Measurements from ENCODE around the gene MAPT.
"Not testable (repeated sequence)": the region's sequence is repeated elsewhere in the genome, so short reads cannot be mapped to it uniquely, and the experiment has no call there.

The MAPT gene

DNA sequence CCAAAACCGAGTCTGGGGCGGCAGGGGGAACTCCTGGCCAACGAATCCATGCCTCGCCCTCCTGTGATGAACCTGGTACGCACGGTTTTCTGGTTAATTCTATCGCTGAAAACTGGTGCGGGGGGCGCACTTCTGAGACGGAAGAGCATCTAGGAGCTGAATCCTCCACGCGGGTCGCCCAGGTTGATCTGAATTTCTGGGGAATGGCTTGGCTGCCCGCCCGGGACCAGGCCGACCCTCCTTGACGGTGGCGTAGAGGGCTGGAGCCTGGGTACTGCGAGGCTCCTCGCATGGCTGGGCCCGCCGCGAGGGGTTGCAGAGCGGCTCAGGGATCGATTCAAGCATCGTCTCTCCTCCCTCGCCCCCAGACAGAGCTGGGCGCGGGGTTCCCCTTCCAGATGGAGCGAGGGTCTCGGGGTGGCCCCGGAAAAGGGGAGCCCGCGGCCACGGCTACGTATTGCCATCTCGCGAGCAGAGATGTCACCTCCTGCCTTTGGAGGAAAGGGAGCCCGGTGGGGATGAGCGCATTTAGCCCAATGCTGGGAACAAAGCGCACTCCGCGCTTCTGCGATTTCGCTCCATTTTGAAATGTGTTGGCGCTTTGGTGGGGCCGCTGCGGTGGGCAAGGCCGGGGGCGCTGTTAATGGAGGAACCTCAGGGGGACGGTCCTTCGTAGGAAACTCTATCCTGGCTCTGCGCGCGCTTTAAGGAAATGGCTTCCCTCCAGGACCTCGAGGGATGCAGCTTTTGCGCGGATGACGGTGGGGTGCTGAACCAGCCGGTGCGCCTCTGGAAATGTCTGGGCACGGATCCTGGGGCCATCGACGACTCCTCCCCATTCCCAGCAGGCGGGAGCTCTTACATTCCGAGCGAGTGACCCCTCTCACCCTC lies 2.7 kb downstream of the MAPT start:
- no peak for DNase-seq (ENCODE audit: low read depth in 2 of 2, low spot score in 1 of 2)

DNA sequence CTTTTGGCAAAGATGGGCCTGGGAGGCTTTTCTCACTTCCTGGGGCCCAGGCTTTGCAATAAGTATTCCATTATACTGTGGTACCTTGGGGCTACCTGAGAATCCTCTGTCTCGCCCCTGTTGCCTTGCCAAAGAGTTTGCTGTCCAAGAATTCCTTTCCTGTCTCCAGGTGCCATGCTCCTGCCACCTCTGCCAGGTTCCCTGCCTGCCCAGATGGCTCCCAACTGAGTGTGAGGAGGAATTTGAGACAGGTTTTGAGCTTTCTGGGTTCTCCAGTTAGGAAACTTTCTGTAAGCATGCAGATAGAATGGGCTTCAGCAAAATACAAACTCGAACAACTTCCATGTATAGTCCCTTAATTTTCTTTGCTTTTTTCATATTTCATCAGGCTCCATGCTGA lies 5.8 kb downstream of the MAPT start:
- DNase-seq (ENCODE audit: low read depth in 2 of 2, low spot score in 1 of 2): no peak

DNA sequence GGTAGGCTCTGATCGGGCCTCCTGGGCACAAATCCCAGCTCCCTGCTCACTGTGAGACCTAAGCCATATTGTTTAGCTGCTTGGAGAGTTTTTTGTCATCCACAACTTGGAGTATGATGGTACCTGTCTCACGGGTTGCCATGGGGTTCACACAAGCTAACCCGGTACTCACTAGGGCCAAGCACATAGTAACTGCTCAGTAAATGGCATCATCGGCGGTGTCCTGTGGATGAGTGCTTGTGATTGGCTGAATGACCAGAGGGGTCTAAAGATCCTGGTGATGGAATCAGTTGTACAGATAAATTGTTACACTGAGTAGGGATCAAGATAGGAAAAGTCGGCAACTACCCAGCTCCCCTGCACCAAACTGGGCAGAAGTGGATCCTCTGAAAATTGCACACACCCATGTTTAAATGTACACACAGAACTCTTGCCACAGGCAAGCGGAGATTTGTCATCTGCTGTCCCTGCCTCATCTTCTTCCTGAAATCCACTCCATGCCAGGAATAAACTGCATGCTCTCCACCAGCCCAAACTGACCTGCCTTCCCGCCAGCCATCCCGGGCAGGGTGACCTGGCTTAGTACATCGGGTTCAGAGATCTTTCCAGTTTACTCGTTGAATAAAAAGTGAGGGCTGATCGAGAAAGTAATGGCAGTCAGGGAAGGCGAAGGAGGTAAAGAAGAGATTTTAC lies 6.5 kb downstream of the MAPT start:
- no peak for DNase-seq (ENCODE audit: low read depth in 2 of 2, low spot score in 1 of 2)

DNA sequence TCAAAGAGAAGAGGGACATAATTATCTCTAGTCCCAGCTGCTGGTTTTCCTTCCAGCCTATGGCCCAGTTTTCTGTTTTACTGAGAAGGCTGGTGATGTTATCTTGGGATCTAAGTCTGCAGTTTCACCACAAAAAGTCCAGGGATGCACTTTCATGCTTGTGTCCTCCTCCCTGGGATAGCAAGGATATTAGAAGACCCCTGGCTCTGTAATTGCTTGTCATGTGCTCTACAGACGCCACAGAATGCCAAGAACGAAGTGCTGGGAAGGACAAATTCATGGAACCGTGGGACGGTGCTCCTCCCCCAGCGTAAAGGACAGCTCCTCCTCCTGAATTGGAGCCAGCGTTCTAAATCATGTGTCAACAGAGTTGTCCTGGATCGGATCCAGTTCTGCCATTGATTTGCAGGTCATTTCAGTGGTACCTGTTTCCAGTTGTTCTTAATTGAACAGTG lies 8.6 kb downstream of the MAPT start:
- no peak for DNase-seq (ENCODE audit: low read depth in 2 of 2, low spot score in 1 of 2)

DNA sequence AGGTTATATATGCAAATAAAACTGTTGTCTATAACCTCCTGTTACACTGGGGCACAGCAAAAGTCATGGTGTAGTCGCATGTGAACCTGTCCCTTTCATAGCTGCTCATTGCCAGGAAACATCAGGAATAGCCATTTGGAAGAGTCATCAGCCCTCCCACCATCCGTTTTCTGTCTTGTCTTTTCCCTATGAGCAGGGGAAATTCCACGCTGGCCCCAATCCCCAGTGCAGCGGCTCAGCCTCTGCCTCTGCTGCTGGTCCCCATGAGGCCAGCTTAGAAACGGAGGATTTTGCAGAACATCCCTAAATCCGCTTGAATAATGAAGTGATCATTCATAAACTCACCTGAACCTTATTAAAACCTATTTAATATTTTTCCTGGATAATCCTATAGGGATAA lies 10.5 kb downstream of the MAPT start:
- no peak for DNase-seq (ENCODE audit: low read depth in 2 of 2, low spot score in 1 of 2)

DNA sequence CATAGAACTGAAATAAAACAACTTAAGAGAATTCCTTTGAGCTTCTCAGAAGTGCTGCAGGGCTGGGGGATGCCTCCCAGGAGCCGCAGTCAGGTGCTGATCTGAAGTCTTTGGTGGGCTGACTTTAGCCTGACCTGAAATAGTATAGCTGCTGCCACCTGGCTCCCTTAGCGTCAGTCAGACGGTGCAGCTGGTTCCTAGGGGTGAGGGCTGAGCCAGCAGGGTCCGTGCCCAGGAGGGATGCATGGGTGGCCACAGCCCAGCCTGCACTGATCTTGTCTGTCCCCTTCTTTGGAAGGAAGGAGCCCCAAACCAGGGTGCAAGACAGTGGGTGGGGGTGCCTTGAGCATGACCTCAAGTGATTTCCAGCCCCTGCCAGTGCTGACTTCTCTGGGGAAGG lies 11.5 kb downstream of the MAPT start:
- DNase-seq (ENCODE audit: low read depth in 2 of 2, low spot score in 1 of 2): no peak

DNA sequence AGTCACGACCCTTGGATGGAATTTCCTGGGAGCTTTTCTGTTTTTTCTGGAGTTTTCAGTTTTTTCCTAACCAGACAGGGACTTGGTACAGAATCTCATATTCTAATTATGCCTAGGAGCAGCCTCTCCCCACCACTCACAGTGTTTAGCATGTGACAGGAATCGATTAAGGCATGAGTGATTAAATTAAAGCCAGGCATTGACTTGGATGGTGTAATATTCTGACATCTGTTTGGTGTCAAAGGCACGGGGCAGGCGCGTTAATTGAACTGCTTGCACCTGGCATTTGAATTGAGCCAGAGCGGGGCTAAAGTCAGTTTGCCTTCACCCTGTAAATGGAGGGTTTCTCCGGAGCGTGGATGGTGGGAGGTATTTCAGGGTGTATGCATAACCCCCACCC lies 11.9 kb downstream of the MAPT start:
- DNase-seq (ENCODE audit: low read depth in 2 of 2, low spot score in 1 of 2): no peak

DNA sequence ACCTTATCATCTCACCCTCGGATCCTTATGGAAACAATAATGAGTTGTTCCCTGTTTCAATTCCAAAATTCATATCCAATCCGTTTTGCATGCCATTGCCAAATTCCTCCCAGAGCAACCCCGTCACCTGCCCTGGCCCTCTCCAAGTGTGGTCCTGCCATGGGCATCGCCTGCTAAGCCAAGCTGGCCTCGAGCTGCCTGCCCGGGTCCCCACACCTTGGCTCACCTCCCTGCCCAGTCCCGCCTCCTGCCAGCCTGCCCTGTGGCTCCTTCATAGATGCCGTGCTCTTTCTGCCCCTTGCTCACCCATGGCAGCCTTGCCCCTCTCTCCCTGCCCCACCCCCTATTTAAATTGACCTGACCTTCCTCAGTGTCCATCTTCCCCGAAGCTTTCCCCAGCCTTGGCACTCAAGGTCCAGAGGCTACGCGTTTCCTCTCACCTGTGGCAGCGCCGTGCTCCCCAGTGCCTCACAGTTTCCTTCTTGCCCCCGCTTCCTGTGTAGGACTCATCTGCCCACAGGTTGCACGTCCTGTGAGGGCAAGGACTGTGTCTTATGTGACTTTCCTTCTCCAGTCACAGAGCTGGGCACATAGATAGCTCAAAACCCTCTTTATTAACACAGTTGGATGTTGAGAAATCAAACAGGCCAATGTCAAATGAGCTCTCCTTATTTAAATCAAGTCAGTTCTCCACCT lies 12.7 kb downstream of the MAPT start:
- DNase-seq (ENCODE audit: low read depth in 2 of 2, low spot score in 1 of 2): no peak

DNA sequence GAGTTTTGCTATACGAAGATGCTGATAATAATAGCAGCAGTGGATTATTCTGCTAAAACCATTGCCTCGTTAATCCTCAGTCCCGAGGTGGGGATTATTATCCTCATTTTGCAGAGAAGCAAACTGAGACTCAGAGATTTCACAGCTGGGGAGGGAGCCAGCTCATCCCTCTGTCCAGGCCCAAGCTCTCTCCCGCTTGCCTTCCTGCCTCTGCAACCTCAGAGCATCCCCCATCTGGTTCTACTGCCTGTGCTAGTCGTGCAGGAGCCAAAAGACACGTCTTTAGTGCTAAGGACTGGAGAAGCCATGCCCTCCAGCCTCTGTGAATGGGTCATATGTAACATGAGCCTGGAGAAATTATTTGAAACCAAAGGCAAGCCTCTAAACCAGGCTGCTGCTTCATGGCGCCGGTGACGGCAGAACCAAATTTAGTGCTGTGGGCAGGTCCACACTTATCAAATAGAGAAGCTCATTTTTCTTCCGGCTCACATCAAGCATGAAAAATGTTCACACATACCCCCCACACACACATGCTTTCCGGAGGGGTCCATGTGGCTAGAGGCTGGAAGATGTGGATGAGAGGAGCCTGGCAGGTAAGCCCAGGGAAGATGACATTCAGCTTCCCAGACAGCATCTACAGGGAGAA lies 13.5 kb downstream of the MAPT start:
- no peak for DNase-seq (ENCODE audit: low read depth in 2 of 2, low spot score in 1 of 2)

DNA sequence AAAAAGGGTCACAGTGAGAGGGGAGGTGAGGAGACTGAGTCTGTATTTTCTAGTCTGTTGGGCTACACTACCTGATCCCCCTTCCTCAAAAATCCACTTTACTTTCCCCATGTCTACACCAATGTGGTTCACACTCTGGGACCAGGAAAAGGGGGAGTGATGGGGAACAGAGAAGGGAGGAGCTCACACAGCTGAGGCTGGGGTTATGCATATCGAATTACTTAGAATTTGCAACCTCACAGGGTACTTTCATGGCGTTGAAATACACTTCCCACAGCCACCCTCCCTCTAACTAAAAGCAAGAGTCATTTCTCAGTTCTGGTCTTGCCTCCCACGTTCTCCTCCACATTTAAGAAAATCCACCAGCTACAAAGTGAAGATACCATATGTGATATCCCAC lies 14.1 kb downstream of the MAPT start:
- DNase-seq (ENCODE audit: low read depth in 2 of 2, low spot score in 1 of 2): no peak

DNA sequence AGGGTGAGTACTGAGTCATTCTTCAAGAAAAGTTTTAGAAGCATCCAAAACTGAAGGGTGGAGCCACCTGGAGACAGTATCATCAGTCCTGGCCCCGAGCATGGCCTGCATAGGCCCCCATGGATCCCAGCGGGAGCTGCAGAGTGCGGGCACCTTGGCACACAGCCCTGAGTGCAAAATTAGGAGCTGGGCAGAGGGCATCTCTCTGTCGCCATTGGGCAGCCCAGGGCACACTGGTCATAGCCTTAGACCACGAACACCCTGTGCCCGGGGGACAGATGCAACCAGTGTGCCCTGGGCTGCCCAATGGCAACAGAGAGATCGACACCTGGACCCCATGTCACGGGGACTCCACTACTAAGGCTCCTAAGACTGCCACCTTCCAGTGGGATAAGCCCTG lies 14.6 kb downstream of the MAPT start:
- DNase-seq (ENCODE audit: low read depth in 2 of 2, low spot score in 1 of 2): no peak

DNA sequence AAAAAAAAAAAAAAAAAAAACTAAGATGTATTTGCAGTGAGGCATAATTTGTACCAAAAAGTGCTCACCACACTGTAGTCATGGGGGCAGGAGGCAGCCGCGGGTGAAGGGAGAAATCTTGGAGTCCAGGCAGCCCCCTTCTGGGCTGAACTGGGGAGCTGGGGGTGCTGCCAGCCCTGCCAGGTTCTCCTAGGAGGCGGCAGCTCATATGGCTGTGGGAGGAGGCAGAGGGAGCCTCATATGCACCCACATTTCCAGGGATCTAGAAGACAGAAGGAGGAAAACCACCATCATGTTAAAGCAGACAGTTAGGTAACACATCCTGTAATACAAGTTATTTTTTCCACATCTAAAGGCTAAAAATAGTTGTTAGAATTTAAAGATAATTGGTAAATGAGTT lies 16.3 kb downstream of the MAPT start:
- no peak for DNase-seq (ENCODE audit: low read depth in 2 of 2, low spot score in 1 of 2)

DNA sequence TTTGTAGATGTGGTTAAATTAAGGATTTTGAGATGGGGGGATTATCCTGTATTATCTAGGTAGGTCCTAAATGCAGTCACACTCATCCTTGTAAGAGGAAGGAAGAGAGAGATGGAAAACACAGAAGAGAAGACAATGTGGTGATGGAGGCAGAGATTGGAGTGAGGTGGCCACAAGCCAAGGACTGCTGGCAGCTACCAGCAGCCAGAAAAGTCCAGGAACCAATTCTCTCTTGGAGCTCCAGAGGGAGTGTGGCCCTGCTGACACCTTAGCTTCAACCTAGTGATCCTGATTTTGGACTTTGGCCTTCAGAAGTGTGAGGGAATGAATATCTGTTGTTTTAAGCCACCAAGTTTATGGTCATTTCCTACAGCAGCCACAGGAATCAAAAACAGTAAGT lies 18.0 kb downstream of the MAPT start:
- DNase-seq (ENCODE audit: low read depth in 2 of 2, low spot score in 1 of 2): no peak

DNA sequence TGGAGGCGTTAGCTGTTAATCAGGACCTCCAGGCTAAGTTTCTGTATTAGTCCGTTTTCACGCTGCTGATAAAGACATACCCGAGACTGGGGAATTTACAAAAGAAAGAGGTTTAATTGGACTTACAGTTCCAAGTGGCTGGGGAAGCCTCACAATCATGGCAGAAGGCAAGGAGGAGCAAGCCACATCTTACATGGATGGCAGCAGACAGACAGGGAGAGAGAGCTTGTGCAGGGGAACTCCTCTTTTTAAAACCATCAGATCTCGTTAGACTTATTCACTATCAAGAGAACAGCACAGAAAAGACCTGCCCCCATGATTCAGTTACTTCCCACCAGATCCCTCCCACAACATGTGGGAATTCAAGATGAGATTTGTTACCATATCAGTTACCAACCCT lies 18.7 kb downstream of the MAPT start:
- DNase-seq (ENCODE audit: low read depth in 2 of 2, low spot score in 1 of 2): not testable (repeated sequence)

DNA sequence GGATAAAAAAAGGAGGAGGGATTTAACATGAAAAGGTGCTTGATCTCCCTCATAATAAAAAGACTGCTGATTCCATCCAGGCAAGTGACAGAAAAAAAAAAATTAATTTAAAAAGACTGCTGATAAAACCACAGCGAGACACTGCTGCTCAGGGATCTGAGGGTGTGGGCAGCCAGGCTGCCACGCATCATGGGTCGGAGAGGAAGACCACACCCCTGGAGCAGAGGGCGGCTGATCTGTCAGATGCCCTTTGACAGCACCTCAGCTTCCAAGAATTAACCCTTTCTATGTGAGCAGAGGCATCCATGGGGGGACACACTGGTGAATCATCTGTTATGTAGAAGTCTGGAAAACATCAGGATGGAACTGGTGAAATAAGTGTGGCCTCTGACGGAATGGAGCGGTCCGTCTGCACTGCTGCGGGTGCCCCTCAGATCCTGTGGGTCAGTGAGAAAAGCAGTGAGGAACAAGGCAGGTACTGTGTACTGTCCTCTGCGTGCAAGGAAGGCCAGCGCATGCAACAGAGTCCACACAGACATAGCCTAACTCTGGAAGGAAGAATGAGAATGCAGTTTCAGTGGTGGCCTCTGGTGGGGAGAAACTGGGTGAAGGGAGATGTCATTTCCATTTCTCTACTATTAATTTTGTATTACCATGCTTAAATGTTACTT lies 19.8 kb downstream of the MAPT start:
- no peak for DNase-seq (ENCODE audit: low read depth in 2 of 2, low spot score in 1 of 2)

DNA sequence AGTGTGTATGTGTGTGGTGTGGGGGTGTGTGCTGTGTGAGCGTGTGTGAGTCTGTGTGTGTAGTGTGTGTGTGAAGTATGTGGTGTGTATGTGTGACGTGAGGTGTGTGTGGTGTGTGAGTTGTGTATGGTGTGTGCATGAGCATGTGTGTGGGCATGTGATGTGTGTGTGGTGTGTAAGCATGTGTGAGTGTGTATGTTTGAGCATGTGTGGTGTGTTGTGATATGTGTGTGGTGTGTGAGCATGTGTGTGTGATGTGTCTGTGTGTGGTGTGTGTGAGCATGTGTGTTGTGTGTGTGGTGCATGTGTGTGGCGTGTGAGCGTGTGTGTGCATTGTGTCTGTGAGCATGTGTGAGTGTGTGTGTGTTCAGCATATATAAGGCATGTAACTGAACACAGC lies 20.9 kb downstream of the MAPT start:
- no peak for DNase-seq (ENCODE audit: low read depth in 2 of 2, low spot score in 1 of 2)

DNA sequence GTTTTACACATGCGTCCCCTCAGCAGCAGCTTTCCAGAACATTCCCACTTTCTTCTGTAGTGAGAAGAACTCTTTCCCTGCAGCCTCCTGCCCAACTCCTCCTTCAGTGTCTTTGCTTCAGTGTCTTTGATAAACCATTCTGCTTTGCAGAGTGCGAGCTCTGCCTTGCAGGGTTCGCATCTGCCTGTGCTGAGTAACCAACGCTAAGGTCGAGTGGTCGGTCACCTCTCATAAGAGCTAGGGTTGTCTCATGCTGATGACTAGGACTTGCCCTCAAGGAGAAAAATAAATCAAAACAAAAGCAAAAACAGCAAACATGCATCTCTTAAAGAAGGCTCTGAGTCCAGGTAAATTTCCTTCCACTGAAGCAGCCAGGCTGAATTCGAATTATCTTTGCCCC lies 22.7 kb downstream of the MAPT start:
- no peak for DNase-seq (ENCODE audit: low read depth in 2 of 2, low spot score in 1 of 2)

DNA sequence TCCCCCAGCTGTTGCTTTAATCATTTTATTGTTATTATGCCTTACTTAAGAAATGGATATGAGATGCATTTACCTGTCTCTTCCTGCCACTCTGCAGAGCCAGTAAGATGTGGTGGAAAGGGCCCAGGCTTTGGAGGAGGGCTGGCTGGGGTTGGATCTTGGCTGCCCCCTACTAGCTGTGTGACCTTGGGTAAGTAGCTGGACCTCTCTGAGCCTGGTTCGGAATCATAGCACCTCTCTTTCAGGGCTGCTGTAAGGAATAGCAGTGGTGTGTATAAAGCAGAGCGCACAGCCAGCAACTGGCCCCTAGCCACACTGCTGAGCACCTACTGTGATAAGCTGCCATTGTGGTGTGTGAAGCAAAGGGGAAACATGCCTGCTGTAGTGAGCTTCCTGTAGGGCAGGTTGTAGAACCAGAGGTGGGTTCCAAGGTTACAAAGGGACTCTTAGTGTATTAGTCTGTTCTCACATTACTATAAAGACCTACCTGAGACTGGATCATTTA lies 23.9 kb downstream of the MAPT start:
- no peak for DNase-seq (ENCODE audit: low read depth in 2 of 2, low spot score in 1 of 2)

DNA sequence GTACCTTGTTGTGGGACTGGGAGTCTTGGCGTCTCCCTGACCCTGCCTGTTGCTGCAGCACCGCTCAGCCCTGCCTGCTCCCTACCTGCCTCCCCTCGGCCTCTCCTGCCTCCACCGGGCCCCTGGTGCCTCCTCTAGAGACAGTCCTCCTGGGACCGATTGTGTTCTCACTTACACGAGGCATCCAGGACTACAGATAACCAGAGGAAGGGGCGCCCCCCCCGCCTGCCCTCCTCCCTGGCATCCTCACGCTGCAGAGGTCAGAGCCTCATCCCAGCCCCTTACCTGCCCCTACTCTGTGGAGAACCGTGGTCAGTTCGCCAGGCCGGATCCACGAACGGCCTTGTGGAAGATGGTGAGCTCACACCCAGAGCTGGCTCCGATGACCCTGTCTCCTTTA lies 24.8 kb downstream of the MAPT start:
- no peak for DNase-seq (ENCODE audit: low read depth in 2 of 2, low spot score in 1 of 2)

DNA sequence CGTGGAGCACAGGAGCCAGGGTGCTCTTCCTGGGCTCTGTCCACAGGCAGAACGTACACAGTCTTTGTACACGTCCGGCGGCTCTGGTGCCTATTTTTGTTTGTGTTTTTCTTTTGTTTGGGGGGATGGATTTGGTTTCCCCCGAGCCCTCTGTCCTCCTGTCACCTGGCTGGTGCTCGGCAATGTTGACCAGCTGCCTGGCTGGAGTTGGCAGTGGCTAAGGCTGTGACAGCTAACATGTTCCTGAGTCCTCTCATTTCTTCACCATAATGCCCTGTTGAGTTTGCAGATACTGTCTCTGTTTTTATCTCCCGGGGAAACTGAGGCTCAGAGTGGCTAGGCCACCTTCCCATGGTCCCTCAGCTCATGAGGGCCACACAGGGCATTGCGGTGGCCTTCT lies 25.7 kb downstream of the MAPT start:
- DNase-seq (ENCODE audit: low read depth in 2 of 2, low spot score in 1 of 2): no peak
